ENCODE measurements around the gene ZNF217. TPM values are rescaled to one million over a fixed set of nuclear protein-coding genes. Genes with fewer than 3 reads are reported as not detected.

ZNF217 gene
- total and polyA plus RNA-seq, 2 donors (not counting 3 experiments of a cell fraction or from before 2014, with no cell fraction given) = 5.8 to 31.7 TPM

GRCh38 chr20:53574259-53574789, 19.3 kb downstream of the ZNF217 start:
- intact Hi-C loops (cut with micrococcal nuclease) = no loop called here
- no peak for FAIRE-seq
- no TSS peak for BruUV-seq (replicated peaks)

More at GRCh38 chr20:53574259-53574789, 19.3 kb downstream of the ZNF217 start:
- no peaks in the 10 kb centered on the region for H3K9me1 ChIP-seq (replicated peaks; ENCODE audit: control insufficient read depth, extremely low read depth, insufficient read depth, low read length)
- dilution Hi-C loops (cut with MboI; ENCODE audit: extremely low pct_ligation_motif_present, low sequenced_read_pairs) = no loop called here
- no peak overlapping the region for H3K4me2 ChIP-seq (ENCODE audit: insufficient read depth, low read length)
- H4K20me1 ChIP-seq (replicated peaks; ENCODE audit: control insufficient read depth, extremely low read depth, insufficient read depth, low read length) = peaks cover 3% of the 10 kb centered on the region
- TF ChIP-seq FOS (IDR thresholded peaks at IDR 0.05; ENCODE audit: borderline replicate concordance, insufficient read depth, low read length) (no peak), CTCF (IDR thresholded peaks at IDR 0.05; ENCODE audit: extremely low read depth in 1 of 2, insufficient read depth in 1 of 2, low read depth in 1 of 2, low read length in 2 of 2) (no peak), POLR2A (IDR thresholded peaks at IDR 0.05; ENCODE audit: low read depth, low read length) (no peak)
- peaks cover 33 to 38% of the 10 kb centered on the region in 2 experiments for H3K36me3 ChIP-seq (ENCODE audit: control insufficient read depth in 2 of 2, extremely low read depth in 1 of 2, insufficient read depth in 2 of 2, low read length in 2 of 2)
- H2AFZ ChIP-seq (ENCODE audit: low read depth, low read length) = no peak overlapping the region
- CTCF ChIA-PET = no interaction called here
- peaks cover 10% of the 10 kb centered on the region for H3K4me1 ChIP-seq (ENCODE audit: control insufficient read depth, extremely low read depth, insufficient read depth, low read length)
- H3K9me3 ChIP-seq (replicated peaks; ENCODE audit: control insufficient read depth, insufficient read depth, low read length) = no peaks in the 10 kb centered on the region
- H3K9ac ChIP-seq (replicated peaks; ENCODE audit: extremely low read depth, insufficient read depth, low read length) = no peak overlapping the region
- no peak overlapping the region for H3K4me3 ChIP-seq (replicated peaks in 1 of 3; ENCODE audit: insufficient read depth in 1 of 3, low read depth in 1 of 3, low read length in 3 of 3)
- no peaks in the 10 kb centered on the region for H3K27me3 ChIP-seq (ENCODE audit: control insufficient read depth in 2 of 2, insufficient read depth in 2 of 2, low read length in 2 of 2)
- H3K79me2 ChIP-seq (ENCODE audit: control insufficient read depth, insufficient read depth, low read length) = peaks cover 79% of the 10 kb centered on the region
- no peak for DNase-seq (ENCODE audit: low read depth, low spot score)
- no peak overlapping the region for H3K27ac ChIP-seq (ENCODE audit: insufficient read depth, low read depth, low read length)
- POLR2A ChIA-PET = no interaction called here

All from endothelial cell of umbilical vein (primary cell).